Mammary epithelial cell (primary cell): ENCODE results near the gene STAT6.

Source experiments
- CTCF ChIP-seq, 2 donors: IDR thresholded peaks in 1 of 2; conservative IDR thresholded peaks in 1 of 2; 2 replicates each; pipeline ENCODE4 v1.5.1; 2011 to 2012; ENCODE audit warnings: inconsistent platforms in 2 of 2, low read length in 2 of 2, mild to moderate bottlenecking in 2 of 2, control low read depth in 1 of 2, low read depth in 1 of 2; ENCODE audit not compliant: insufficient read depth in 1 of 2; ENCODE audit errors: extremely low read depth in 1 of 2
- EZH2 ChIP-seq: IDR thresholded peaks from 2 replicates; pipeline ENCODE4 v1.6.1; 2012; ENCODE audit warnings: low read length, inconsistent platforms, borderline replicate concordance

- TF ChIP-seq CTCF (conservative IDR thresholded peaks at IDR 0.05 in 1 of 2, IDR thresholded peaks at IDR 0.05 in 1 of 2; ENCODE audit: extremely low read depth in 1 of 2, insufficient read depth in 1 of 2, low read depth in 1 of 2, low read length in 2 of 2) (no peak), EZH2 (no peak)
Observed at GRCh38 chr12:57066245-57066644, 44.9 kb downstream of the STAT6 start.
